ENCODE measurements around the gene HNF4A. TPM values are rescaled to one million over a fixed set of nuclear protein-coding genes. Genes with fewer than 3 reads are reported as not detected.

The HNF4A gene
- total and polyA plus RNA-seq, 2 of the 13 experiments (the other 11 are each of a cell fraction or from before 2014, with no cell fraction given): 80.9 to 169 TPM

GRCh38 chr20:44414808-44415207 lies 59.3 kb downstream of the HNF4A start (continued):
- TF ChIP-seq ATF7 (IDR thresholded peaks at IDR 0.05) (no peak), ATF7 (CRISPR knock-in tag; IDR thresholded peaks at IDR 0.05) (no peak), ZNF678 (CRISPR knock-in tag; IDR thresholded peaks at IDR 0.05) (no peak), DNMT1 (CRISPR knock-in tag; IDR thresholded peaks at IDR 0.05) (no peak), MXD3 (CRISPR knock-in tag; IDR thresholded peaks at IDR 0.05) (no peak), ZNF160 (CRISPR knock-in tag; IDR thresholded peaks at IDR 0.05) (no peak), CHCHD3 (CRISPR knock-in tag; IDR thresholded peaks at IDR 0.05) (no peak), MTA3 (CRISPR knock-in tag; IDR thresholded peaks at IDR 0.05) (no peak), PHF8 (CRISPR knock-in tag; IDR thresholded peaks at IDR 0.05) (no peak), ZNF512B (CRISPR knock-in tag; IDR thresholded peaks at IDR 0.05; ENCODE audit: borderline replicate concordance) (no peak), ZNF674 (CRISPR knock-in tag; IDR thresholded peaks at IDR 0.05; ENCODE audit: low read depth) (no peak), ZNF318 (CRISPR knock-in tag; IDR thresholded peaks at IDR 0.05) (no peak), SIN3A (IDR thresholded peaks at IDR 0.05; ENCODE audit: borderline replicate concordance, low read depth, low read length) (no peak), CHD4 (IDR thresholded peaks at IDR 0.05; ENCODE audit: borderline replicate concordance, low read length) (peak; percentile 68; the same call in 1 of the 2 replicates), YEATS4 (CRISPR knock-in tag; IDR thresholded peaks at IDR 0.05; ENCODE audit: borderline replicate concordance) (no peak), FOSL2 (CRISPR knock-in tag; IDR thresholded peaks at IDR 0.05) (0 out of 2 replicates have a peak, but pooled peaks have one; percentile 36), MYNN (CRISPR knock-in tag; IDR thresholded peaks at IDR 0.05; ENCODE audit: low read depth) (no peak), MED8 (CRISPR knock-in tag; IDR thresholded peaks at IDR 0.05; ENCODE audit: insufficient replicate concordance) (no peak), TFDP1 (CRISPR knock-in tag; IDR thresholded peaks at IDR 0.05; ENCODE audit: borderline replicate concordance) (no peak; the same call in 1 of the 2 replicates)
